GM12878 (cell line): ENCODE measurements around the gene MYT1. TPM values are rescaled to one million over a fixed set of nuclear protein-coding genes. Genes with fewer than 3 reads are reported as not detected.
A peak's percentile ranks its signal among the peaks of the same experiment; 100 is the strongest.

ENCODE experiments used
- ATAC-seq: fragments of 200-7000 bp; cut with Tn5 transposase; 3 replicates; pipeline ENCODE4 v1.9.1; 2020; ENCODE audit warnings: mild to moderate bottlenecking, moderate library complexity
- BruUV-seq: library from RNA; stranded (reverse); fragments of 400-500 nt; replicated peaks from 2 replicates; lab custom pipeline; 2021; lab: Mats Ljungman, UMichigan
- CTCF ChIA-PET: fragments of 300-600 bp; sonication (Branson Sonifier 250); formaldehyde crosslinking; extraction: SDS; loops from one replicate; lab custom pipeline; 2021; ENCODE audit warnings: inconsistent platforms; lab: Yijun Ruan, JAX
- POLR2A ChIA-PET: fragments of 350-600 bp; formaldehyde crosslinking; extraction: SDS; loops from one replicate; lab custom pipeline; 2021; ENCODE audit warnings: inconsistent platforms; lab: Charles Lee
- RAD21 ChIA-PET: fragments of 300-600 bp; sonication (Branson Sonifier 250); formaldehyde crosslinking; loops from one replicate; lab custom pipeline; 2023; ENCODE audit warnings: antibody characterized with exemption; ENCODE audit not compliant: unreplicated experiment; lab: Charles Lee
- SMC1A ChIA-PET: fragments of 300-600 bp; sonication (Branson Sonifier 250); formaldehyde crosslinking; loops from one replicate; lab custom pipeline; 2023; ENCODE audit not compliant: unreplicated experiment, uncharacterized antibody; lab: Charles Lee
- DNase-seq: peaks from one replicate; pipeline ENCODE4 v3.0.0-alpha.2; 2011; ENCODE audit warnings: low read depth, low spot score
- FAIRE-seq: peaks from 3 replicates; lab custom pipeline; 2011; peaks lifted over from hg19 to GRCh38; lab: Jason Lieb, UNC
- H2AFZ ChIP-seq: 2 replicates; pipeline ENCODE4 v1.6.0; 2011; ENCODE audit warnings: low read depth, low read length, control low read depth; ENCODE audit not compliant: control insufficient read depth
- H3K27ac ChIP-seq: 2 replicates; pipeline ENCODE4 v1.5.1; 2011; ENCODE audit warnings: control low read depth; ENCODE audit not compliant: control insufficient read depth, insufficient read depth
- H3K27me3 ChIP-seq, 2 experiments: replicated peaks in 1 of 2; 2 replicates each; pipeline versions ENCODE4 v1.6.0 to v1.6.1; 2011; ENCODE audit warnings: low read length in 1 of 2; ENCODE audit not compliant: control insufficient read depth in 2 of 2, insufficient read depth in 2 of 2
- H3K36me3 ChIP-seq, 2 experiments: 2 replicates each; pipeline ENCODE4 v1.5.1; 2011; ENCODE audit warnings: low read length in 1 of 2; ENCODE audit not compliant: control insufficient read depth in 2 of 2, insufficient read depth in 2 of 2
- H3K4me1 ChIP-seq: 2 replicates; pipeline ENCODE4 v1.6.1; 2011; ENCODE audit warnings: mild to moderate bottlenecking, low read length, moderate library complexity, mixed read lengths; ENCODE audit not compliant: control insufficient read depth, insufficient read depth
- H3K4me2 ChIP-seq: 2 replicates; pipeline ENCODE4 v1.6.0; 2011; ENCODE audit warnings: control low read depth; ENCODE audit not compliant: control insufficient read depth, insufficient read depth
- H3K4me3 ChIP-seq: fragments of 200-600 bp; sonication (generic); 2 replicates; pipeline ENCODE4 v1.5.1; 2016
- H3K79me2 ChIP-seq: 2 replicates; pipeline ENCODE4 v1.6.0; 2011; ENCODE audit warnings: low read length; ENCODE audit not compliant: control insufficient read depth, insufficient read depth
- H3K9ac ChIP-seq: 2 replicates; pipeline ENCODE4 v1.8.0; 2011; ENCODE audit warnings: low read length, control low read depth, mixed read lengths; ENCODE audit not compliant: control insufficient read depth, insufficient read depth
- H3K9me3 ChIP-seq: replicated peaks from 3 replicates; pipeline ENCODE4 v1.5.1; 2011; ENCODE audit warnings: mild to moderate bottlenecking, low read length; ENCODE audit not compliant: control insufficient read depth, insufficient read depth
- H4K20me1 ChIP-seq: 2 replicates; pipeline ENCODE4 v1.6.0; 2011; ENCODE audit not compliant: control insufficient read depth, insufficient read depth
- CBX5 ChIP-seq: sonication (generic); IDR thresholded peaks from 2 replicates; pipeline ENCODE4 v1.6.1; 2016; ENCODE audit warnings: low read depth, moderate library complexity, mild to moderate bottlenecking, inconsistent platforms
- EP300 ChIP-seq, 2 experiments: fragments of 150-350 bp in 1 of 2; IDR thresholded peaks; 2 replicates each; pipeline ENCODE4 v1.6.1; 2011 to 2012; ENCODE audit warnings: low read depth in 2 of 2, low read length in 2 of 2, borderline replicate concordance in 1 of 2, improper control_type of control experiment in 1 of 2, inconsistent platforms in 1 of 2; ENCODE audit not compliant: control insufficient read depth in 1 of 2
- NFIC ChIP-seq: IDR thresholded peaks from 2 replicates; pipeline ENCODE4 v1.6.1; 2012; ENCODE audit warnings: low read depth, mild to moderate bottlenecking, inconsistent platforms, low read length, moderate library complexity
- PAX5 ChIP-seq: IDR thresholded peaks from 2 replicates; pipeline ENCODE4 v1.6.1; 2011; ENCODE audit warnings: low read depth, low read length, borderline replicate concordance
- SIN3A ChIP-seq: IDR thresholded peaks from 2 replicates; pipeline ENCODE4 v1.6.1; 2012; ENCODE audit warnings: low read depth, low read length, improper control_type of control experiment
- SMAD1 ChIP-seq: fragments of 450-650 bp; IDR thresholded peaks from 2 replicates; pipeline ENCODE4 v1.6.1; 2018; ENCODE audit warnings: mild to moderate bottlenecking, low read depth; ENCODE audit not compliant: partially characterized antibody
- SMAD5 ChIP-seq: IDR thresholded peaks from 2 replicates; pipeline ENCODE4 v1.6.1; 2016; ENCODE audit warnings: antibody characterized with exemption, low read depth
- SMARCA5 ChIP-seq: fragments of 450-650 bp; IDR thresholded peaks from 2 replicates; pipeline ENCODE4 v1.6.1; 2017; ENCODE audit warnings: mild to moderate bottlenecking
- SP1 ChIP-seq: IDR thresholded peaks from one replicate; pipeline ENCODE4 v1.6.1; 2011; ENCODE audit warnings: low read depth, low read length
- SPI1 ChIP-seq: IDR thresholded peaks from 2 replicates; pipeline ENCODE4 v1.6.1; 2011; ENCODE audit warnings: low read depth, mild to moderate bottlenecking, low read length, moderate library complexity, borderline replicate concordance; ENCODE audit not compliant: insufficient read depth
- SRF ChIP-seq, 2 experiments: IDR thresholded peaks; 2 replicates each; pipeline ENCODE4 v1.6.1; 2011; ENCODE audit warnings: low read depth in 2 of 2, low read length in 2 of 2, mild to moderate bottlenecking in 1 of 2, moderate library complexity in 1 of 2
- SUPT20H ChIP-seq: IDR thresholded peaks from 2 replicates; pipeline ENCODE4 v1.6.1; 2011; ENCODE audit warnings: low read depth, mild to moderate bottlenecking, low read length, moderate library complexity, borderline replicate concordance; ENCODE audit not compliant: control insufficient read depth
- YBX1 ChIP-seq: fragments of 450-650 bp; IDR thresholded peaks from 2 replicates; pipeline ENCODE4 v1.6.1; 2016; ENCODE audit warnings: antibody characterized with exemption
- ZNF274 ChIP-seq: IDR thresholded peaks from one replicate; pipeline ENCODE4 v1.8.0; 2011; ENCODE audit not compliant: insufficient read length, insufficient read depth
- WGBS: methylation state at CpG from one replicate; pipeline ENCODE4 v1.1.6; 2016; ENCODE audit warnings: low lambda C conversion rate; ENCODE audit not compliant: insufficient replicate concordance, insufficient coverage; ENCODE audit errors: missing lambda C conversion rate; 5-methylcytosine and 5-hydroxymethylcytosine counted together
- in situ Hi-C: fragments of 300-500 bp; cut with MboI; formaldehyde crosslinking; loops from 9 replicates; pipeline ENCODE4 v1.14.3; 2018; ENCODE audit warnings: mixed read lengths
- intact Hi-C: fragments of 100-400 bp; cut with micrococcal nuclease; formaldehyde crosslinking; loops from one replicate; pipeline ENCODE4 v1.14.2; 2022; ENCODE audit not compliant: unreplicated experiment
- polyA plus RNA-seq, 11 experiments: library from polyadenylated mRNA; depleted of rRNA in 4 of 11; unstranded in 6 of 11; stranded (reverse) in 5 of 11; fragments of >200 nt; fragmentation: Nextera tagmentation in 4 of 11; fragmentation: Illumina TruSeq in 1 of 11; extraction: Ambion mirVana in 4 of 11; extraction: Trizol in 1 of 11; gene quantifications; 1 replicate in 1 of 11; 2 replicates in 10 of 11; pipeline versions ENCODE4 v1.2.1 to v1.2.3, GENCODE V29; 2011 to 2016; ENCODE audit warnings: inconsistent platforms in 2 of 11, missing spikeins in 2 of 11, low read depth in 1 of 11
- total RNA-seq, 4 experiments: library from RNA; depleted of rRNA in 3 of 4; stranded (reverse); fragments of >200 nt in 3 of 4; fragmentation: Illumina TruSeq in 1 of 4; extraction: Trizol in 1 of 4; gene quantifications; 2 replicates each; pipeline versions ENCODE4 v1.2.1 to v1.2.3, GENCODE V29; 2013 to 2021
- TF ChIP-seq, protein P1 (sequence below): IDR thresholded peaks from 2 replicates; pipeline ENCODE4 v1.6.1; 2012; ENCODE audit warnings: low read depth, low read length, improper control_type of control experiment
- TF ChIP-seq, protein P2 (sequence below): fragments of 450-650 bp; IDR thresholded peaks from 2 replicates; pipeline ENCODE4 v1.6.1; 2017; ENCODE audit warnings: mild to moderate bottlenecking, moderate library complexity
- TF ChIP-seq, protein P3 (sequence below): fragments of 450-650 bp; IDR thresholded peaks from 2 replicates; pipeline ENCODE4 v1.6.1; 2017; ENCODE audit warnings: mild to moderate bottlenecking

The MYT1 gene
- total and polyA plus RNA-seq, 10 of the 15 experiments (the other 5 are each of a cell fraction or from before 2014, with no cell fraction given), result 0.01 to 0.10 TPM; not detected in 8

DNA sequence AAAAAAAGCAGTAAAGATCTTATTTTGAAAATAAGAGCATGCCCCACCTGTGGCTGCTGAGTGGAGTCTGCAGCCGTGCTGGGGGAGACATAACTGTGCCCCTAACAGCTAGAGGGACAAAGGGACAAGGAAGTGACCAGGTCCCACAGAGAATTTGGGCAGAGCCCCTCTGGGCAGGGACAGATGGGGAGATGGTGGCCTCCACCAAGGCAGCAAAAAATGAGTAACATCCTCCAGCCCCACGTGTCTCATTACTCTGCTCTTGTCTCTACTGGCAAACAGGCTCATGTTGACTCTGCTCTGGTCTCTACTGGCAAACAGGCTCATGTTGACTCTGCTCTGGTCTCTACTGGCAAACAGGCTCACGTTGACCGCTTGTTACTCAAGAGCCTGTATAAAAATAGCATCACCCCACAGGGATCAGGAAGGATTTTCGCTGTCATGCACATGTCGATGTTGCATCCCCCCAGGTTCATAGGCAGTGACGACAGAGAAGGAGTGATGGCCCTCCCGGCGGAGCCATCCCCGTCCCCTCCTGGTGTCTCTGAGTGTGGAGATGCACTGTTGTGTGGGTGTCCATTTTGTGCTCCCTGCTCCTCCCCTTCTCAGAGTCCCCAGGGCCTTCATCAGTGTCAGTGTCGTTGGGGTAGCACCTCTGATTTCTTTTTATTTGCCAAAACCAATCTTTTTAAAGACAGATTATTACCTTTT is 74.0 kb downstream of the MYT1 start:
- no peak for DNase-seq
- H4K20me1 ChIP-seq, result no peaks in the 10 kb centered on the region
- ChIA-PET POLR2A (no interaction called here), RAD21 (interaction anchor here (1.8 kb wide), 1 partner anchor 17 kb away, joined by 6 read pairs; the partner anchor contains the start of gene PCMTD2), SMC1A (no interaction called here), CTCF (interaction anchor here (0.6 to 3.6 kb wide), 6 partner anchors 14 to 46 kb away, joined by 3 to 20 read pairs (median 8); partner anchors contain the start of gene PCMTD2)
- no peak; the same call in 1 of the 3 replicates for ATAC-seq
- intact Hi-C loops, result no loop called here
- no peak for FAIRE-seq
- H3K27ac ChIP-seq, result peak overlapping the region; percentile 40; the same call in 1 of the 2 replicates
- no peaks in the 10 kb centered on the region for H3K9me3 ChIP-seq
- no peaks in the 10 kb centered on the region for H3K36me3 ChIP-seq
- H3K4me2 ChIP-seq, result no peak overlapping the region
- 0 out of 4 replicates have a peak, but pooled peaks cover 0 to 3% of the 10 kb centered on the region in 2 experiments for H3K27me3 ChIP-seq
- no peak overlapping the region for H3K4me3 ChIP-seq
- H2AFZ ChIP-seq, result no peak overlapping the region
- 54% methylated on average over 11 of the region's 11 CpGs for WGBS
- peaks cover 12% of the 10 kb centered on the region for H3K4me1 ChIP-seq
- no peak overlapping the region for H3K9ac ChIP-seq
- no peaks in the 10 kb centered on the region for H3K79me2 ChIP-seq
- in situ Hi-C loops, result no loop called here
- BruUV-seq, result no TSS peak
- TF ChIP-seq SRF (IDR thresholded peaks at IDR 0.05; ENCODE audit: low read depth in 2 of 2, low read length in 2 of 2) (no peak), EP300 (IDR thresholded peaks at IDR 0.05; ENCODE audit: borderline replicate concordance in 1 of 2, control insufficient read depth in 1 of 2, low read depth in 2 of 2, low read length in 2 of 2) (no peak), SUPT20H (no peak), SMARCA5 (no peak), SP1 (no peak), SPI1 (no peak), SMAD5 (no peak), ZNF274 (no peak), PAX5 (no peak), NFIC (no peak), CBX5 (no peak), SMAD1 (no peak), SIN3A (no peak), YBX1 (no peak)
- TF ChIP-seq, protein P1, sequence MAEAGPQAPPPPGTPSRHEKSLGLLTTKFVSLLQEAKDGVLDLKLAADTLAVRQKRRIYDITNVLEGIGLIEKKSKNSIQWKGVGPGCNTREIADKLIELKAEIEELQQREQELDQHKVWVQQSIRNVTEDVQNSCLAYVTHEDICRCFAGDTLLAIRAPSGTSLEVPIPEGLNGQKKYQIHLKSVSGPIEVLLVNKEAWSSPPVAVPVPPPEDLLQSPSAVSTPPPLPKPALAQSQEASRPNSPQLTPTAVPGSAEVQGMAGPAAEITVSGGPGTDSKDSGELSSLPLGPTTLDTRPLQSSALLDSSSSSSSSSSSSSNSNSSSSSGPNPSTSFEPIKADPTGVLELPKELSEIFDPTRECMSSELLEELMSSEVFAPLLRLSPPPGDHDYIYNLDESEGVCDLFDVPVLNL, result no peak
- TF ChIP-seq, protein P2, sequence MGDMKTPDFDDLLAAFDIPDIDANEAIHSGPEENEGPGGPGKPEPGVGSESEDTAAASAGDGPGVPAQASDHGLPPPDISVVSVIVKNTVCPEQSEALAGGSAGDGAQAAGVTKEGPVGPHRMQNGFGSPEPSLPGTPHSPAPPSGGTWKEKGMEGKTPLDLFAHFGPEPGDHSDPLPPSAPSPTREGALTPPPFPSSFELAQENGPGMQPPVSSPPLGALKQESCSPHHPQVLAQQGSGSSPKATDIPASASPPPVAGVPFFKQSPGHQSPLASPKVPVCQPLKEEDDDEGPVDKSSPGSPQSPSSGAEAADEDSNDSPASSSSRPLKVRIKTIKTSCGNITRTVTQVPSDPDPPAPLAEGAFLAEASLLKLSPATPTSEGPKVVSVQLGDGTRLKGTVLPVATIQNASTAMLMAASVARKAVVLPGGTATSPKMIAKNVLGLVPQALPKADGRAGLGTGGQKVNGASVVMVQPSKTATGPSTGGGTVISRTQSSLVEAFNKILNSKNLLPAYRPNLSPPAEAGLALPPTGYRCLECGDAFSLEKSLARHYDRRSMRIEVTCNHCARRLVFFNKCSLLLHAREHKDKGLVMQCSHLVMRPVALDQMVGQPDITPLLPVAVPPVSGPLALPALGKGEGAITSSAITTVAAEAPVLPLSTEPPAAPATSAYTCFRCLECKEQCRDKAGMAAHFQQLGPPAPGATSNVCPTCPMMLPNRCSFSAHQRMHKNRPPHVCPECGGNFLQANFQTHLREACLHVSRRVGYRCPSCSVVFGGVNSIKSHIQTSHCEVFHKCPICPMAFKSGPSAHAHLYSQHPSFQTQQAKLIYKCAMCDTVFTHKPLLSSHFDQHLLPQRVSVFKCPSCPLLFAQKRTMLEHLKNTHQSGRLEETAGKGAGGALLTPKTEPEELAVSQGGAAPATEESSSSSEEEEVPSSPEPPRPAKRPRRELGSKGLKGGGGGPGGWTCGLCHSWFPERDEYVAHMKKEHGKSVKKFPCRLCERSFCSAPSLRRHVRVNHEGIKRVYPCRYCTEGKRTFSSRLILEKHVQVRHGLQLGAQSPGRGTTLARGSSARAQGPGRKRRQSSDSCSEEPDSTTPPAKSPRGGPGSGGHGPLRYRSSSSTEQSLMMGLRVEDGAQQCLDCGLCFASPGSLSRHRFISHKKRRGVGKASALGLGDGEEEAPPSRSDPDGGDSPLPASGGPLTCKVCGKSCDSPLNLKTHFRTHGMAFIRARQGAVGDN, result no peak
- TF ChIP-seq, protein P3, sequence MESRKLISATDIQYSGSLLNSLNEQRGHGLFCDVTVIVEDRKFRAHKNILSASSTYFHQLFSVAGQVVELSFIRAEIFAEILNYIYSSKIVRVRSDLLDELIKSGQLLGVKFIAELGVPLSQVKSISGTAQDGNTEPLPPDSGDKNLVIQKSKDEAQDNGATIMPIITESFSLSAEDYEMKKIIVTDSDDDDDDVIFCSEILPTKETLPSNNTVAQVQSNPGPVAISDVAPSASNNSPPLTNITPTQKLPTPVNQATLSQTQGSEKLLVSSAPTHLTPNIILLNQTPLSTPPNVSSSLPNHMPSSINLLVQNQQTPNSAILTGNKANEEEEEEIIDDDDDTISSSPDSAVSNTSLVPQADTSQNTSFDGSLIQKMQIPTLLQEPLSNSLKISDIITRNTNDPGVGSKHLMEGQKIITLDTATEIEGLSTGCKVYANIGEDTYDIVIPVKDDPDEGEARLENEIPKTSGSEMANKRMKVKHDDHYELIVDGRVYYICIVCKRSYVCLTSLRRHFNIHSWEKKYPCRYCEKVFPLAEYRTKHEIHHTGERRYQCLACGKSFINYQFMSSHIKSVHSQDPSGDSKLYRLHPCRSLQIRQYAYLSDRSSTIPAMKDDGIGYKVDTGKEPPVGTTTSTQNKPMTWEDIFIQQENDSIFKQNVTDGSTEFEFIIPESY, result no peak
